ENCODE results near the gene COLGALT1.

GRCh38 chr19:17598953-17599352, 43.5 kb downstream of the COLGALT1 start:
- TF ChIP-seq CTCF (IDR thresholded peaks at IDR 0.05; ENCODE audit: poor library complexity) (no peak), EZH2 (IDR thresholded peaks at IDR 0.05; ENCODE audit: borderline replicate concordance) (no peak)
